T-helper 2 cell treated with Interferon-gamma antibody and Interleukin-4, amounts not matched to agents 5 μg/mL and 100 μg/mL, for 36 hours (primary cell): ENCODE measurements around the gene GOLIM4.
A peak's percentile ranks its signal among the peaks of the same experiment; 100 is the strongest.
"Not testable (repeated sequence)": the region's sequence is repeated elsewhere in the genome, so short reads cannot be mapped to it uniquely, and the experiment has no call there.

Source experiments
- DNase-seq: peaks from one replicate; pipeline ENCODE4 v3.0.0; 2021; ENCODE audit warnings: low spot score
- H3K27ac Mint-ChIP-seq: one replicate; pipeline ENCODE4 v1.8.0; 2021; ENCODE audit warnings: mild to moderate bottlenecking, mixed read lengths
- H3K27me3 Mint-ChIP-seq: one replicate; pipeline ENCODE4 v1.8.0; 2021; ENCODE audit warnings: low read depth, mixed read lengths
- H3K36me3 Mint-ChIP-seq: one replicate; pipeline ENCODE4 v1.8.0; 2021; ENCODE audit warnings: low read depth, mixed read lengths
- H3K4me1 Mint-ChIP-seq: one replicate; pipeline ENCODE4 v1.8.0; 2021; ENCODE audit warnings: low read depth, mixed read lengths
- H3K4me3 Mint-ChIP-seq: one replicate; pipeline ENCODE4 v1.8.0; 2022; ENCODE audit warnings: mild to moderate bottlenecking, moderate library complexity, mixed read lengths
- H3K9me3 Mint-ChIP-seq: one replicate; pipeline ENCODE4 v1.8.0; 2021; ENCODE audit warnings: mixed read lengths

The GOLIM4 gene

GRCh38 chr3:168030577-168030976 lies 65.1 kb downstream of the GOLIM4 start:
- no peaks in the 10 kb centered on the region for H3K27me3 Mint-ChIP-seq
- peaks cover 6% of the 10 kb centered on the region for H3K36me3 Mint-ChIP-seq
- no peaks in the 10 kb centered on the region for H3K9me3 Mint-ChIP-seq
- DNase-seq: no peak
- H3K4me1 Mint-ChIP-seq: no peaks in the 10 kb centered on the region
- no peak overlapping the region for H3K27ac Mint-ChIP-seq
- H3K4me3 Mint-ChIP-seq: no peak overlapping the region

- Mint-ChIP-seq H3K27me3 (no peaks in the 10 kb centered on the region), H3K4me1 (peaks cover 8% of the 10 kb centered on the region), H3K9me3 (no peaks in the 10 kb centered on the region), H3K36me3 (peaks cover 5% of the 10 kb centered on the region), H3K4me3 (no peak overlapping the region), H3K27ac (no peak overlapping the region)
- no peak for DNase-seq
Measured at GRCh38 chr3:168029705-168030104, 66.0 kb downstream of the GOLIM4 start.

- no peak for DNase-seq
- Mint-ChIP-seq H3K36me3 (peaks cover 8% of the 10 kb centered on the region), H3K27ac (no peak overlapping the region), H3K4me1 (peaks cover 13% of the 10 kb centered on the region), H3K4me3 (no peak overlapping the region), H3K9me3 (no peaks in the 10 kb centered on the region), H3K27me3 (no peaks in the 10 kb centered on the region)
Measured at GRCh38 chr3:168028086-168028485, 67.6 kb downstream of the GOLIM4 start.

GRCh38 chr3:168026764-168027163 lies 69.0 kb downstream of the GOLIM4 start:
- H3K4me1 Mint-ChIP-seq: peaks cover 13% of the 10 kb centered on the region
- DNase-seq: no peak
- H3K4me3 Mint-ChIP-seq: no peak overlapping the region
- no peak overlapping the region for H3K27ac Mint-ChIP-seq
- no peaks in the 10 kb centered on the region for H3K9me3 Mint-ChIP-seq
- no peaks in the 10 kb centered on the region for H3K27me3 Mint-ChIP-seq
- peaks cover 8% of the 10 kb centered on the region for H3K36me3 Mint-ChIP-seq

GRCh38 chr3:168025076-168025475 lies 70.6 kb downstream of the GOLIM4 start:
- Mint-ChIP-seq H3K36me3 (peaks cover 8% of the 10 kb centered on the region), H3K27ac (peak overlapping the region; percentile 38), H3K4me3 (peak overlapping the region; percentile 19), H3K27me3 (no peaks in the 10 kb centered on the region), H3K9me3 (no peaks in the 10 kb centered on the region), H3K4me1 (peaks cover 13% of the 10 kb centered on the region)
- no peak for DNase-seq

- peaks cover 13% of the 10 kb centered on the region for H3K4me1 Mint-ChIP-seq
- H3K27ac Mint-ChIP-seq: peak overlapping the region; percentile 38
- peak; percentile 68 for DNase-seq
- H3K9me3 Mint-ChIP-seq: no peaks in the 10 kb centered on the region
- H3K4me3 Mint-ChIP-seq: peak overlapping the region; percentile 19
- H3K36me3 Mint-ChIP-seq: peaks cover 8% of the 10 kb centered on the region
- no peaks in the 10 kb centered on the region for H3K27me3 Mint-ChIP-seq
Measured at GRCh38 chr3:168024537-168024941, 71.2 kb downstream of the GOLIM4 start.

- H3K9me3 Mint-ChIP-seq: no peaks in the 10 kb centered on the region
- no peak for DNase-seq
- no peak overlapping the region for H3K4me3 Mint-ChIP-seq
- peaks cover 13% of the 10 kb centered on the region for H3K4me1 Mint-ChIP-seq
- no peaks in the 10 kb centered on the region for H3K27me3 Mint-ChIP-seq
- peaks cover 8% of the 10 kb centered on the region for H3K36me3 Mint-ChIP-seq
- no peak overlapping the region for H3K27ac Mint-ChIP-seq
Measured at GRCh38 chr3:168021737-168022450, 73.8 kb downstream of the GOLIM4 start.

GRCh38 chr3:168011280-168011679 lies 84.4 kb downstream of the GOLIM4 start:
- not testable (repeated sequence) for H3K4me3 Mint-ChIP-seq, H3K9me3 Mint-ChIP-seq, H3K27me3 Mint-ChIP-seq, H3K27ac Mint-ChIP-seq, DNase-seq, H3K36me3 Mint-ChIP-seq, H3K4me1 Mint-ChIP-seq

- no peak for DNase-seq
- Mint-ChIP-seq H3K9me3 (no peaks in the 10 kb centered on the region), H3K27ac (no peak overlapping the region), H3K36me3 (peaks cover 2% of the 10 kb centered on the region), H3K4me3 (no peak overlapping the region), H3K4me1 (no peaks in the 10 kb centered on the region), H3K27me3 (no peaks in the 10 kb centered on the region)
Measured at GRCh38 chr3:168006584-168006983, 89.1 kb downstream of the GOLIM4 start.

GRCh38 chr3:168003911-168004310 lies 91.8 kb downstream of the GOLIM4 start:
- Mint-ChIP-seq H3K27me3 (no peaks in the 10 kb centered on the region), H3K36me3 (no peaks in the 10 kb centered on the region), H3K9me3 (no peaks in the 10 kb centered on the region), H3K27ac (no peak overlapping the region), H3K4me1 (no peaks in the 10 kb centered on the region), H3K4me3 (no peak overlapping the region)
- DNase-seq: no peak

- Mint-ChIP-seq H3K27ac (no peak overlapping the region), H3K4me3 (no peak overlapping the region), H3K4me1 (no peaks in the 10 kb centered on the region), H3K36me3 (no peaks in the 10 kb centered on the region), H3K9me3 (no peaks in the 10 kb centered on the region), H3K27me3 (no peaks in the 10 kb centered on the region)
- DNase-seq: no peak
Measured at GRCh38 chr3:168002786-168003368, 92.8 kb downstream of the GOLIM4 start.

- H3K9me3 Mint-ChIP-seq: no peaks in the 10 kb centered on the region
- DNase-seq: no peak
- H3K4me3 Mint-ChIP-seq: no peak overlapping the region
- no peaks in the 10 kb centered on the region for H3K27me3 Mint-ChIP-seq
- H3K27ac Mint-ChIP-seq: no peak overlapping the region
- H3K4me1 Mint-ChIP-seq: no peaks in the 10 kb centered on the region
- no peaks in the 10 kb centered on the region for H3K36me3 Mint-ChIP-seq
Measured at GRCh38 chr3:168001244-168001643, 94.5 kb downstream of the GOLIM4 start.

- Mint-ChIP-seq H3K9me3 (no peaks in the 10 kb centered on the region), H3K27ac (no peak overlapping the region), H3K4me1 (no peaks in the 10 kb centered on the region), H3K4me3 (no peak overlapping the region), H3K27me3 (no peaks in the 10 kb centered on the region), H3K36me3 (no peaks in the 10 kb centered on the region)
- no peak for DNase-seq
Measured at GRCh38 chr3:167998253-167998652, 97.5 kb downstream of the GOLIM4 start.

- DNase-seq: no peak
- H3K4me1 Mint-ChIP-seq: no peaks in the 10 kb centered on the region
- H3K27ac Mint-ChIP-seq: no peak overlapping the region
- no peaks in the 10 kb centered on the region for H3K9me3 Mint-ChIP-seq
- no peaks in the 10 kb centered on the region for H3K36me3 Mint-ChIP-seq
- H3K27me3 Mint-ChIP-seq: no peaks in the 10 kb centered on the region
- no peak overlapping the region for H3K4me3 Mint-ChIP-seq
Measured at GRCh38 chr3:167996514-167996913, 99.2 kb downstream of the GOLIM4 start.

- Mint-ChIP-seq H3K36me3 (no peaks in the 10 kb centered on the region), H3K4me3 (no peak overlapping the region), H3K27ac (no peak overlapping the region), H3K27me3 (no peaks in the 10 kb centered on the region), H3K4me1 (no peaks in the 10 kb centered on the region), H3K9me3 (no peaks in the 10 kb centered on the region)
- DNase-seq: no peak
Measured at GRCh38 chr3:167992381-167992780, 103.3 kb downstream of the GOLIM4 start.
